Activated B cell treated with CpG ODN at 0.5 μM for 24 hours (primary cell): ENCODE results near the gene OXNAD1. TPM values are rescaled to one million over a fixed set of nuclear protein-coding genes. Genes with fewer than 3 reads are reported as not detected.

Experiments used
- ATAC-seq: fragments of 200-7000 bp; cut with Tn5 transposase; one replicate; pipeline ENCODE4 v1.10.0; 2021; ENCODE audit warnings: low read depth, mild to moderate bottlenecking, moderate library complexity
- CTCF ChIA-PET: fragments of 350-600 bp; sonication (Branson Sonifier 250); formaldehyde crosslinking; loops from one replicate; lab custom pipeline; 2021; ENCODE audit warnings: antibody characterized with exemption; lab: Charles Lee
- POLR2A ChIA-PET: fragments of 350-600 bp; sonication (Branson Sonifier 250); formaldehyde crosslinking; loops from one replicate; lab custom pipeline; 2021; ENCODE audit warnings: antibody characterized with exemption; lab: Charles Lee
- DNase-seq: peaks from one replicate; pipeline ENCODE4 v3.0.0; 2022
- H3K27ac Mint-ChIP-seq: one replicate; pipeline ENCODE4 v1.8.0; 2020; ENCODE audit warnings: mixed read lengths
- H3K27me3 Mint-ChIP-seq: one replicate; pipeline ENCODE4 v1.8.0; 2021; ENCODE audit warnings: mixed read lengths
- H3K36me3 Mint-ChIP-seq: one replicate; pipeline ENCODE4 v1.8.0; 2021; ENCODE audit warnings: low read depth, mixed read lengths
- H3K4me1 Mint-ChIP-seq: one replicate; pipeline ENCODE4 v1.8.0; 2021; ENCODE audit warnings: mixed read lengths
- H3K4me3 Mint-ChIP-seq: one replicate; pipeline ENCODE4 v1.8.0; 2020; ENCODE audit warnings: mild to moderate bottlenecking, mixed read lengths
- H3K9me3 Mint-ChIP-seq: one replicate; pipeline ENCODE4 v1.8.0; 2020; ENCODE audit warnings: mixed read lengths
- intact Hi-C: fragments of 100-400 bp; cut with micrococcal nuclease; formaldehyde crosslinking; loops from one replicate; pipeline ENCODE4 v1.15.1; 2024
- total RNA-seq: library from RNA; stranded (reverse); gene quantifications from 2 replicates; pipeline ENCODE4 v1.2.3, GENCODE V29; 2022
- TF ChIP-seq, protein P1 (sequence below): fragments of 200-600 bp; IDR thresholded peaks from one replicate; pipeline ENCODE4 v1.8.0; 2022; ENCODE audit warnings: antibody characterized with exemption, mild to moderate bottlenecking

Gene OXNAD1
- total RNA-seq, 1 donor from 2014 or later: 8.7 TPM

DNA sequence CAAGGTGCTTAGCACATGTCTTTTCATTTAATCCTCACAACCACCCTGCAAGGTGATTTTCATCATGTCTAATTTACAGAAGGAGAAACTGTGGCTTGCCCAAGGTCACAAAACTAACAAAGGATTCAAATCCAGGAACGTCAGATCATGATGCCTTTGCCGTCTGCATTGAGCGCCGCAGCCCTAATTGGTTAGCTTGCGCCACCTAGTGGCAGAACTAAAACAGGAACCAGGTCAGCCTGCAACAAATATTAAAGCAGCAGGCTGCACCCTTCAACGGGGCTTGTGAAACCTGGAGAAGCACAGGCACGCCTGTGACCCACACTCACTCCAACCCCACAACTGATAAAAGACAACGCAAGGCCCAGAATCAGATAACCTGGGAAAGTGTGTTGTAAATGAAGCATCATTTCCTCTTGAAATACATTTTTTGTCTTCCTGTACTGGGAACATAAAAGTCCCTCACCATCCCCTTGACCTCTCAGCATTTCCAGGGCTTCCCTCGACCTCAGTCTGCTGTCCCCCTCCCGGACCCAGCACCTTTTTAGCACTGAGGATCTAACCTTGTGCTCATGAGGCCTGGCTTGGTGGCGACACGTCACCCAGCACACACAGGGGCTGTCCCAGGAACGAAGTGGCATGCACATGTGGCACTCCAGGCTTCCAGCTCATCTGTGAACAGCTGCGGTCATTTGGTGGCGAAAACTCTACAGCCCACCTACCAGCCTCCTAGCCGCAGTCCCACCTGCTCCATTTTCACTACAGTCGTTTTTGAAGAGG, 17.5 kb upstream of the OXNAD1 start:
- Mint-ChIP-seq H3K36me3 (no peaks in the 10 kb centered on the region), H3K4me1 (peaks cover 18% of the 10 kb centered on the region), H3K4me3 (no peak overlapping the region), H3K27me3 (peaks cover 9% of the 10 kb centered on the region), H3K27ac (no peak overlapping the region), H3K9me3 (no peaks in the 10 kb centered on the region)
- ATAC-seq (peak; percentile 90), DNase-seq (peak; percentile 43)
- CTCF ChIA-PET: interaction anchor here (1.0 to 2.0 kb wide), 7 partner anchors 11 to 617 kb away, joined by 3 to 10 read pairs (median 5); partner anchors contain the start of gene DPH3
- POLR2A ChIA-PET: no interaction called here
- TF ChIP-seq, protein P1, sequence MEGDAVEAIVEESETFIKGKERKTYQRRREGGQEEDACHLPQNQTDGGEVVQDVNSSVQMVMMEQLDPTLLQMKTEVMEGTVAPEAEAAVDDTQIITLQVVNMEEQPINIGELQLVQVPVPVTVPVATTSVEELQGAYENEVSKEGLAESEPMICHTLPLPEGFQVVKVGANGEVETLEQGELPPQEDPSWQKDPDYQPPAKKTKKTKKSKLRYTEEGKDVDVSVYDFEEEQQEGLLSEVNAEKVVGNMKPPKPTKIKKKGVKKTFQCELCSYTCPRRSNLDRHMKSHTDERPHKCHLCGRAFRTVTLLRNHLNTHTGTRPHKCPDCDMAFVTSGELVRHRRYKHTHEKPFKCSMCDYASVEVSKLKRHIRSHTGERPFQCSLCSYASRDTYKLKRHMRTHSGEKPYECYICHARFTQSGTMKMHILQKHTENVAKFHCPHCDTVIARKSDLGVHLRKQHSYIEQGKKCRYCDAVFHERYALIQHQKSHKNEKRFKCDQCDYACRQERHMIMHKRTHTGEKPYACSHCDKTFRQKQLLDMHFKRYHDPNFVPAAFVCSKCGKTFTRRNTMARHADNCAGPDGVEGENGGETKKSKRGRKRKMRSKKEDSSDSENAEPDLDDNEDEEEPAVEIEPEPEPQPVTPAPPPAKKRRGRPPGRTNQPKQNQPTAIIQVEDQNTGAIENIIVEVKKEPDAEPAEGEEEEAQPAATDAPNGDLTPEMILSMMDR: peak; percentile 87
- intact Hi-C loops: loop anchor here (1.0 to 5.0 kb wide), 4 partner anchors 199 to 1140 kb away; no protein-coding TSS in a partner anchor

DNA sequence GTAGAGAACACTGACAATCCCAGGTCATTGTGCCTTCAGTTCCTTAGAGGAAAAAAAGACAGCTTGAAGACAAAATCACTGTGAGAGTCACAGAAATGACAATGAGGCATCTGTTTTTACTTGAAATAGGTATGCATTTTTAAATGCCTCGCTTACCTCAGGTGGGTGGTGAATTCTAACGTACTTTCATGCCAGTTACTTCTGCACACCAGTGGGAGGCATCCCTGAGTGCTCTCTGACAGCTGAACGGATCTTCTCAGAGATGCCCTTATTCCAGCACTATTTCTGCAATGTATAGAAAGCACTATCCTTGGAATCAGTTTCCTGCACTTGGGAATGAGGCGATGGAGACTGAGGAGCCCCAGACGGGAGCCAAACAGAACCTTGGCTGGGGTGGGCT, 16.5 kb upstream of the OXNAD1 start:
- Mint-ChIP-seq H3K27ac (no peak overlapping the region), H3K27me3 (peaks cover 7% of the 10 kb centered on the region), H3K36me3 (no peaks in the 10 kb centered on the region), H3K4me1 (peaks cover 25% of the 10 kb centered on the region), H3K9me3 (no peaks in the 10 kb centered on the region), H3K4me3 (no peak overlapping the region)
- POLR2A ChIA-PET: no interaction called here
- DNase-seq (no peak), ATAC-seq (no peak)
- TF ChIP-seq, protein P1: no peak
- intact Hi-C loops: loop anchor here (5.0 kb wide), 1 partner anchor 1141 kb away; no protein-coding TSS in a partner anchor
- CTCF ChIA-PET: interaction anchor here (1.2 to 2.0 kb wide), 4 partner anchors 15 to 618 kb away, joined by 3 to 10 read pairs (median 6); partner anchors contain the start of gene DPH3

DNA sequence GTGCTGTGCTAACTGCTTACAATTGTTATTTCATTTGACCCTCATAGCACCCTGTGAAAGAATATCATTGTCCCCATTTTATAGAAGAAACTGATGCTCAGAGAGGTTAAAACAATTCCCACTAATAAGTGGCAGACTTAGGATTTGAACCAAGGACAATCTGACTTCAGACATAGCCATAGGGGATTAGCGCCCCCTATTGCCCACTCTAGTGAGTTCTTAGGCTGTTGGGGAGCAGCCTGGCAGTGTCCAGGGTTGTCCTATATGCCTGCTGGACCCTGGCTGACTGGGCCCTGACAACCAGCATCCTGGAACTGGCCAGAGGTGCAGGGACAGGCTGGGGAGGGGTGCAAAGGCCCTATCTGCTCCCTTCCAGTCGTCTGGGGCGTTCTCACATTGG, 15.7 kb upstream of the OXNAD1 start:
- DNase-seq (no peak), ATAC-seq (no peak)
- POLR2A ChIA-PET: no interaction called here
- CTCF ChIA-PET: no interaction called here
- TF ChIP-seq, protein P1: no peak
- intact Hi-C loops: loop anchor here (5.0 kb wide), 1 partner anchor 1142 kb away; no protein-coding TSS in a partner anchor
- Mint-ChIP-seq H3K27ac (no peak overlapping the region), H3K9me3 (no peaks in the 10 kb centered on the region), H3K27me3 (peaks cover 10% of the 10 kb centered on the region), H3K36me3 (no peaks in the 10 kb centered on the region), H3K4me3 (no peak overlapping the region), H3K4me1 (peaks cover 25% of the 10 kb centered on the region)

DNA sequence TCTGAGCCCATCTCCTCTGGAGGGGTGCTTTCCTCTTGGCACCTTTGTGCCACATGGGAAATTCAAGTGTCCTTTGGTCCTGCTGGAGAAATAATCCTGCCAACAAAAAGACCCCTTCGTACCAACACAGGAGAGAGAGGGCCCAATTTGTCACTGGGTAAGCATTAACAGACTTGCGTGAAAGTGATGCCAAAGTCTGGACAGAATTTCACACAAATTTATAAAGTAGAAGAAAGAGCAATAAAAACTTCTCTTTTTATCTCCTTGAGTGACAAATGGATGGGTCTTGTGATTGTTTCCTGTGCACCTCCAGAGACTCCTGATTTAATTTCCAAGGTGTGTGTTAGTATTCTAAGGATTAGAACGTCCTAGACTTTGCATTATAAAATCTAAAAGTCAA, 15.1 kb upstream of the OXNAD1 start:
- no peaks in the 10 kb centered on the region for H3K36me3 Mint-ChIP-seq
- no peak overlapping the region for H3K4me3 Mint-ChIP-seq
- no peak for ATAC-seq
- TF ChIP-seq, protein P1: no peak
- H3K27ac Mint-ChIP-seq: no peak overlapping the region
- no peak for DNase-seq
- intact Hi-C loops: loop anchor here (5.0 kb wide), 1 partner anchor 1143 kb away; no protein-coding TSS in a partner anchor
- peaks cover 25% of the 10 kb centered on the region for H3K4me1 Mint-ChIP-seq
- H3K9me3 Mint-ChIP-seq: no peaks in the 10 kb centered on the region
- H3K27me3 Mint-ChIP-seq: peaks cover 10% of the 10 kb centered on the region
- CTCF ChIA-PET: no interaction called here
- POLR2A ChIA-PET: no interaction called here

DNA sequence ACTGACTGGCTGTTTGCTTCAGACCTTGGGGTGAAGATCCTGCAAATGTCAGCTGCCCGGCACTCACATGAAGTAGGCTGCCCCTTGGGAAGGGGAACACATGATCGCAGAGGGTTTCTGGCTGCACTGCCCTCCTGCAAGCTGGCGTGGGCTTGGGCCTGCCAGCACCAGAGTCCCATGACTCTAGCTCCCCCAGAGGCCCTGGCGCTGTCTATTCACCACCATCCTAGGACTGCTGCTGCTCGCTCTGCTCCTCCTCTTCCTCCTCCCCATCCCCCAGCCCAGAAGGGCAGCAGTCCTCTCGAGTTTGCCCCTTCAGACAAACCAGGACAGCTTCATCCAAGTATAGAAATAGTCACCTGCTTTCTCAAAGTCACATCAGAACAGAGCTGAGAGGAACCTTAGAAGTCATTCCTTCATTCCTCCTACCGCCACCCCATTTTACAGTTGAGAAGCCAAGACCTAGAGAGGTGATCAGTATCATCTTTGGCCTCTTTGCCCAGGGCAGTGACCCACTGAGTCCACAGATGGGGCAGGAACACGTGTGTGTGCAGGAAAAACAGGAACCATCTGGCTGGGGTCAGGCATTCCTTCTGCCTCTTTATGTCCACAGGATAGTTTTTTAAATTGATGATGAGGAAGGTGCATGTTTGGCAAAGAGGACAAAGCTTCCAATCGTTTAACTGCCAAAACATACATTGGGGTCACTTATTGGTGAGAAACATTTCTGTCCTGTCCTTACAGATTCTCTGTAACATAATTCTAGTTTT, 13.5 kb upstream of the OXNAD1 start:
- ChIA-PET CTCF (no interaction called here), POLR2A (no interaction called here)
- TF ChIP-seq, protein P1: no peak
- H3K36me3 Mint-ChIP-seq: peaks cover under 1% of the 10 kb centered on the region
- H3K27ac Mint-ChIP-seq: no peak overlapping the region
- no peak overlapping the region for H3K4me3 Mint-ChIP-seq
- ATAC-seq (no peak), DNase-seq (no peak)
- peaks cover 10% of the 10 kb centered on the region for H3K27me3 Mint-ChIP-seq
- peaks cover 25% of the 10 kb centered on the region for H3K4me1 Mint-ChIP-seq
- intact Hi-C loops: no loop called here
- H3K9me3 Mint-ChIP-seq: no peaks in the 10 kb centered on the region
